Left ventricle myocardium inferior (tissue), 1 donor: Measurements from ENCODE around the gene ASIC1. TPM values are rescaled to one million over a fixed set of nuclear protein-coding genes. Genes with fewer than 3 reads are reported as not detected.

Experiments
- DNase-seq: peaks from one replicate; pipeline ENCODE4 v3.0.0-alpha.2; 2020
- H3K27ac ChIP-seq: fragments of 200-600 bp; replicated peaks from 2 replicates; pipeline ENCODE4 v1.8.0; 2021
- H3K27me3 ChIP-seq: fragments of 200-600 bp; 2 replicates; pipeline ENCODE4 v1.8.0; 2021; ENCODE audit warnings: low read depth
- H3K36me3 ChIP-seq: fragments of 200-600 bp; 2 replicates; pipeline ENCODE4 v1.8.0; 2021
- H3K4me1 ChIP-seq: fragments of 200-600 bp; 2 replicates; pipeline ENCODE4 v1.8.0; 2021
- H3K4me3 ChIP-seq: fragments of 200-600 bp; 2 replicates; pipeline ENCODE4 v1.8.0; 2021; ENCODE audit warnings: mild to moderate bottlenecking, moderate library complexity
- H3K9me3 ChIP-seq: fragments of 200-600 bp; replicated peaks from 2 replicates; pipeline ENCODE4 v1.8.0; 2021
- intact Hi-C: fragments of 100-400 bp; cut with micrococcal nuclease; formaldehyde crosslinking; loops from one replicate; pipeline ENCODE4 v1.11.0; 2022
- total RNA-seq: library from RNA; stranded (reverse); fragmentation: NEBNext Ultra II Directional; extraction: Animal tissue kit (Norgen Biotek cat#: 25700); gene quantifications from one replicate; pipeline ENCODE4 v1.2.1, GENCODE V29; 2021
- TF ChIP-seq, protein P1 (sequence below): fragments of 200-600 bp; IDR thresholded peaks from 2 replicates; pipeline ENCODE4 v1.8.0; 2021; ENCODE audit warnings: antibody characterized with exemption, mild to moderate bottlenecking, borderline replicate concordance
- donor health status: DM: no; HTN: yes; CAD: no; lungs with severe emphysema.

The ASIC1 gene
- total RNA-seq, 1 donor from 2014 or later, result 0.96 TPM

DNA sequence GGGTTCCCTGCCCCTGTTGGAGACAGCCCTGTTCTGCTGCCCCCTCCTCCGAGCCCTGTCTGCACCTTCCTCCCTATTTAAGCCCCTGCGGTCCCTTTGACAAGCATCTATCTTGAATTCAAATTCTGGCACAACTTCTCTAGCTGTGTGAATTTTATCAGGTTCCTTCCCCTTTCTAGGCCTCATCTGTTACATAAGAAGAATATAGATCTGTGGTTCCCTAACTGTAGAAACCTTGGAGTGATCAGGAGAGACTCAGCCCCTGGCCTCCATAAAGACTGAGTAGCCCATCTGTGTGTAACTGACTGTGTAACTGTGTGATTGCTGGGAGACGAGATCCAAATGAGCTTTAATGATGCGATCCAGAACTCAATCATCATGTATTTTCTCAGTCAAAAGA lies 19.1 kb upstream of the ASIC1 start:
- intact Hi-C loops, result no loop called here
- Histone ChIP-seq H3K36me3 (no peaks in the 10 kb centered on the region), H3K27ac (no peak overlapping the region), H3K4me3 (no peak overlapping the region), H3K9me3 (no peaks in the 10 kb centered on the region), H3K4me1 (no peaks in the 10 kb centered on the region), H3K27me3 (peaks cover 38% of the 10 kb centered on the region)
- no peak for DNase-seq
- TF ChIP-seq, protein P1, sequence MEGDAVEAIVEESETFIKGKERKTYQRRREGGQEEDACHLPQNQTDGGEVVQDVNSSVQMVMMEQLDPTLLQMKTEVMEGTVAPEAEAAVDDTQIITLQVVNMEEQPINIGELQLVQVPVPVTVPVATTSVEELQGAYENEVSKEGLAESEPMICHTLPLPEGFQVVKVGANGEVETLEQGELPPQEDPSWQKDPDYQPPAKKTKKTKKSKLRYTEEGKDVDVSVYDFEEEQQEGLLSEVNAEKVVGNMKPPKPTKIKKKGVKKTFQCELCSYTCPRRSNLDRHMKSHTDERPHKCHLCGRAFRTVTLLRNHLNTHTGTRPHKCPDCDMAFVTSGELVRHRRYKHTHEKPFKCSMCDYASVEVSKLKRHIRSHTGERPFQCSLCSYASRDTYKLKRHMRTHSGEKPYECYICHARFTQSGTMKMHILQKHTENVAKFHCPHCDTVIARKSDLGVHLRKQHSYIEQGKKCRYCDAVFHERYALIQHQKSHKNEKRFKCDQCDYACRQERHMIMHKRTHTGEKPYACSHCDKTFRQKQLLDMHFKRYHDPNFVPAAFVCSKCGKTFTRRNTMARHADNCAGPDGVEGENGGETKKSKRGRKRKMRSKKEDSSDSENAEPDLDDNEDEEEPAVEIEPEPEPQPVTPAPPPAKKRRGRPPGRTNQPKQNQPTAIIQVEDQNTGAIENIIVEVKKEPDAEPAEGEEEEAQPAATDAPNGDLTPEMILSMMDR, result no peak

DNA sequence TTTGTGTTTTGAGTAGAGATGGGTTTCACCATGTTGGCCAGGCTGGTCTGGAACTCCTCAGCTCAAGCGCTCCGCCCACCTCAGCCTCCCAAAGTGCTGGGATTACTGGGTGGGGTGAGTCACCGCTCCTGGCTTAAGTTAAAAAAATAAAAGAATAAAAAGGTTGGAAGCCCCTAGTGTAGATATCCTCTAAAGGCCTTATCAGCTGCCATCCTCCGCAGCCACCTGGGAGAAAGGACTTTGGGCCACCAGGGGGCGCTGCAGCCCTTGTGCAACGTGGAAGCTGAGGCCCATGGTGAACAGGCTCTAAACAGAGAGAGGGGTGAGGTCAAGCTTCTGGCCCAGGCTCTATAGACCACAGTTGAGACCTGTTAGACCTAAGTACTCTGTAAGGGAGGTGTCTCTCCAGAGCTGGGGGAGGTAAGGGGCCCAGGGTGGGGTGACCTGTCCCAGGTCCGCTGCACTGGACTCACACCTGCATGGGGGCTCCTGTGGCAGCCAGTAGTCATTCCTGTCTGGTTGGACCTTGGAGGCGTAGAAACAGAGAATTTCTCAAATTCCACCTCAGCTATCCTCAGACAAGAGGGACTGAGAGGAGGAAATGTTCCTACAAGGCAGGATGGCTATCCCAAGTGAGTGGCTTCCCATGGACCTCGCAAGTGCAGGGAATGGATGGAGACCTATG lies 18.1 kb upstream of the ASIC1 start:
- Histone ChIP-seq H3K9me3 (no peaks in the 10 kb centered on the region), H3K4me1 (no peaks in the 10 kb centered on the region), H3K4me3 (no peak overlapping the region), H3K36me3 (no peaks in the 10 kb centered on the region), H3K27me3 (peaks cover 30% of the 10 kb centered on the region), H3K27ac (no peak overlapping the region)
- intact Hi-C loops, result no loop called here
- TF ChIP-seq, protein P1, result peak; percentile 89
- peak; percentile 85 for DNase-seq

DNA sequence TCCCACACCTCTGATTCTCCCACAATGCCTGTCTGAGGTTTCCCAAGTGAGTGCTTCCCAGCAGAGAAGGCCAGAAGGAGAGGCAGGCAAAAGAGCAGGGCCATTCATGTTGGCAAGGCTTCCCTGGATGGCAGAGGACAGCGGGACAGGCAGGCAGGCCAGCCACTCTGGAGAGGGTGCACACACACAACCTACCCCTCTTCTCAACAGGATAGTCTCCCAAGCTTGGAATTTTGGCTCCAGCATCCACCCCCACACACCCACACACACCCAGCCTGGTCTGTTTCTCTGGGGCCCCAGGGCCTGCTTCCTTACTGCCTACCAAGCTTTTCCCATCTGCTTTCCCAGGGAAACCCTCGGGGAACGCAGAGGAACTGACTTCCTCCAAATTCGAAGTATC lies 16.7 kb upstream of the ASIC1 start:
- no peak overlapping the region for H3K4me3 ChIP-seq
- no peaks in the 10 kb centered on the region for H3K36me3 ChIP-seq
- H3K4me1 ChIP-seq, result no peaks in the 10 kb centered on the region
- peaks cover 17% of the 10 kb centered on the region for H3K27me3 ChIP-seq
- intact Hi-C loops, result no loop called here
- no peak overlapping the region for H3K27ac ChIP-seq
- TF ChIP-seq, protein P1, result no peak
- no peaks in the 10 kb centered on the region for H3K9me3 ChIP-seq
- no peak for DNase-seq

DNA sequence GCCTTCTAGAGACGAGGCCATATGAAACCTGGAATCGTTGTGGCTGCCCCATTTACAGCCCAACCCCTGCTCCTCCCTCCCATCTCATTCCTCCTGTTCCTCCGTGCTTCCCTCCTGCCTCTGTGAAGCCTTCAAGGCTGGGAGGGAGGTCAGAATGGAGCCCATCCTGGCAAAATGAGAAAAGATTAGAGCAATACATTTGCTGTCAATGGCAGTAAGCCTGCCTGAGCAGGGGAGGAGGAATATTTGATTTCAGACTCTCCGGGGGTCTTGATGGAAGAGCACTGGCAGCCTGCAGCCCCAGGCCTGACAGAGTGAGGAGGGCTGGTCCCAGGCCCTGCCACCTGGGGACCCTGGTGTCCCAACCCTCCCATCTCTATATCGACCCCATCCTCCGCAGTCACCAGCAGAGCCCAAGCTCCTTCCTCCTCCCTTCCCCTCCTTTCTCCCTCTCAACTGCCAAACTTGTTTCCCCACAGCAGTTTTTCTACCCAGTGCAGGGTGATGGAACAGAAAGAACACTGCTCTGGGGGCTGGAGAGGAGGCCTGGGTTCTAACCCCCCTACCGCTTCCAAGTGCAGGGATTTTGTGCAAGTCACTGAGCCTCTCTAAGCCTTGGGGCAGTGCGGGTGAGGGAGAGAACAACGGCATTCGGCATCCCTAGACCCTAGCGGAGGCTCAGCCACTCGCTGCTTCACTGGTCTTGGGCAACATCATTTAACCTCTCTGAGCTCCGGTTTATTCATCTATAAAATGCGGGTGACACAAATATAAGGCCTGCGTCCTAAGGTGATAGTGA lies 16.1 kb upstream of the ASIC1 start:
- H3K27me3 ChIP-seq, result peaks cover 12% of the 10 kb centered on the region
- no peaks in the 10 kb centered on the region for H3K4me1 ChIP-seq
- no peak overlapping the region for H3K27ac ChIP-seq
- intact Hi-C loops, result no loop called here
- H3K9me3 ChIP-seq, result no peaks in the 10 kb centered on the region
- no peaks in the 10 kb centered on the region for H3K36me3 ChIP-seq
- no peak overlapping the region for H3K4me3 ChIP-seq
- TF ChIP-seq, protein P1, result no peak
- DNase-seq, result no peak

DNA sequence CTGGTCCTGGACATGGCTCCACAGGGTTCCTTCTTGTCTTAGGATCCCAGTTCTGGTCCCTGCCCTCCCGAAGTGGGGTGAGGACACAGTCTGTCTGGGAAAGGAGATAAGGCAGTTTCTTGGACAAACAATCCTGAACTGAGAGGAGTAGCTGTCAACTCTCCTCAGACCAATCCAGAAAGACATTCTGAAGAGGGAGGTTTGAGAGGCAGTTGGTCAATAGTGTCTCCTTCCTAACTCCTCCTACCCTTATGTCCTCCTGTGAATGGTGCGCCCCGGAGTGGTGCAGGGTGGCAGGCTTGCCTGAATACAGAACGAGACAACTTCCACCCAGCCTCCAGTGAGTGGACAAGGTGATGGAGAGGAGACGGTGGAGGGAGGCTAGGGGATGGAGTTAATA lies 15.4 kb upstream of the ASIC1 start:
- TF ChIP-seq, protein P1, result no peak
- Histone ChIP-seq H3K4me1 (no peaks in the 10 kb centered on the region), H3K27me3 (peaks cover 5% of the 10 kb centered on the region), H3K9me3 (no peaks in the 10 kb centered on the region), H3K4me3 (no peak overlapping the region), H3K27ac (no peak overlapping the region), H3K36me3 (no peaks in the 10 kb centered on the region)
- no peak for DNase-seq
- intact Hi-C loops, result no loop called here
